HepG2 (cell line): ENCODE measurements around the gene SERINC1.

Source experiments
- MEIS1 ChIP-seq: sonication (generic); formaldehyde crosslinking; IDR thresholded peaks from 2 replicates; pipeline ENCODE4 v1.9.0; 2021; ENCODE audit warnings: mild to moderate bottlenecking, missing genetic modification reagents, moderate library complexity, borderline replicate concordance
- SMARCE1 ChIP-seq: fragments of 450-650 bp; IDR thresholded peaks from 2 replicates; pipeline ENCODE4 v1.6.1; 2017; ENCODE audit warnings: borderline replicate concordance

GRCh38 chr6:122490607-122491006, 19.0 kb upstream of the SERINC1 start:
- no peak for TF ChIP-seq MEIS1 (CRISPR knock-in tag)
- no peak for TF ChIP-seq SMARCE1
